ENCODE data around the gene PPIL1.

Gene PPIL1

GRCh38 chr6:36875250-36875633 lies 639 bp upstream of the PPIL1 start:
- no peak for DNase-seq (ENCODE audit: low read depth)
- no peak for TF ChIP-seq CTCF (conservative IDR thresholded peaks at IDR 0.05; ENCODE audit: control insufficient read depth, insufficient read depth, low read depth, low read length)
- peak overlapping the region; percentile 100 for H3K4me3 ChIP-seq (ENCODE audit: control insufficient read depth, low read depth, low read length)

DNA sequence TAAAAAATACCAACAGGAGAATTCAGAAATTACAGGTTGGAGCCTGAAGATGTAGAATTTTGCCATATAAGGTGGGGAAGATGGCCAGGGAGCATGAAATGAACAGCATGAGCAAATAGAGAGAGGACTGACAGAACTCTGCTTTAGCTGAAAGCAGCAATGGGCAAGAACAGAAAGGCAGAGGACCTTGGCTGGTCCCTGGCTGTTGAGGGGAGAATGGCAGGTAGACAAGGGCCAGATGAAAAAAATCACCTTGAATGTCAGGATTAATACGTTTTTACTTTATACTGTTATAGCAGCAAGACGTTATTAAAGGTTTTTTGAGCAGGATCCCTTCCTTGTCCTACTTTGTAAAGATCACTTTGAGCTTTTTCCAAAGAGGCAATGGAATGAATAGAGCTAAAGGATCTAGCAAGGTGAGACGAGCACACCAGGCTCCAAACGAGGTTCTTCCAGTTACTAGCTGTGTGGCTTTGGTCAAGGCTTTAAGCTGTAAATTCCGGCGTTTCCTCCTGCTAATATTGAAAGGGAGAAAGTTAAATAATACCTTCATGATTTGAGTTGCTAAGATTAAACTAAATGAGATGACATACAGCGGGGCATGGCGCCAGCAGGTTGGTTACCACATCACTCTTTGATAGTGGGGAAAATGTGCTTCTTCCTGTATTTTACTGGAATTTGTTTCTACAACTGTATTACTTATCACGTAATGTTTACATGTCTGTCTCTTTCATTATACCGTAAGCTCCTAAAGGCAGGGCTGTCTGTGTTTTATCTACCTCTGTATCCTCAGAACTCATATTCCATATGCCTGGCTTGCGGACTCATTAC lies 776 bp downstream of the PPIL1 start:
- peak overlapping the region; percentile 100 for H3K4me3 ChIP-seq (ENCODE audit: control insufficient read depth, low read depth, low read length)
- TF ChIP-seq CTCF (conservative IDR thresholded peaks at IDR 0.05; ENCODE audit: control insufficient read depth, insufficient read depth, low read depth, low read length) = no peak
- peak; percentile 43 for DNase-seq (ENCODE audit: low read depth)

- no peak overlapping the region for H3K4me3 ChIP-seq (ENCODE audit: control insufficient read depth, low read depth, low read length)
Observed at GRCh38 chr6:36873115-36873514, 1.5 kb downstream of the PPIL1 start.

DNA sequence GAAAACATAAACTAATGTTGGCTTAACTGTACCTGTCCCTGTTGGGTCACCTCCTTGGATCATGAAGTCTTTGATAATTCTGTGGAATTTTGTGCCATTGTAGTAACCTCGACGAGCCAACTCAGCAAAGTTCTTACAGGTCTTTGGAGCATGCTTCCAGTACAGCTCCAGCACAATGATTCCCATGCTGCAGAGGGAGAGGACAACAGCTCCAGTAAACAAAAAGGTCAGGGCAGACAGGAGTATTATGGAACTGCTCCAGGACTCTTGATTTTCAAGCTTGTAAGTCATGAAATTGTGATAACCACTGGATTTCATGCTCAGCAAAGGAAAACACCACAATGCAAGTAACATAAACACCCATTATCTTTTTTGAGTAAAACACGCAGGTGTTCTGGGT lies 2.9 kb downstream of the PPIL1 start:
- H3K4me3 ChIP-seq (ENCODE audit: control insufficient read depth, low read depth, low read length) = no peak overlapping the region
- TF ChIP-seq CTCF (conservative IDR thresholded peaks at IDR 0.05; ENCODE audit: control insufficient read depth, insufficient read depth, low read depth, low read length) = no peak
- DNase-seq (ENCODE audit: low read depth) = no peak

More at GRCh38 chr6:36873115-36873514, 1.5 kb downstream of the PPIL1 start:
- no peak for DNase-seq (ENCODE audit: low read depth)
- TF ChIP-seq CTCF (conservative IDR thresholded peaks at IDR 0.05; ENCODE audit: control insufficient read depth, insufficient read depth, low read depth, low read length) = no peak

DNA sequence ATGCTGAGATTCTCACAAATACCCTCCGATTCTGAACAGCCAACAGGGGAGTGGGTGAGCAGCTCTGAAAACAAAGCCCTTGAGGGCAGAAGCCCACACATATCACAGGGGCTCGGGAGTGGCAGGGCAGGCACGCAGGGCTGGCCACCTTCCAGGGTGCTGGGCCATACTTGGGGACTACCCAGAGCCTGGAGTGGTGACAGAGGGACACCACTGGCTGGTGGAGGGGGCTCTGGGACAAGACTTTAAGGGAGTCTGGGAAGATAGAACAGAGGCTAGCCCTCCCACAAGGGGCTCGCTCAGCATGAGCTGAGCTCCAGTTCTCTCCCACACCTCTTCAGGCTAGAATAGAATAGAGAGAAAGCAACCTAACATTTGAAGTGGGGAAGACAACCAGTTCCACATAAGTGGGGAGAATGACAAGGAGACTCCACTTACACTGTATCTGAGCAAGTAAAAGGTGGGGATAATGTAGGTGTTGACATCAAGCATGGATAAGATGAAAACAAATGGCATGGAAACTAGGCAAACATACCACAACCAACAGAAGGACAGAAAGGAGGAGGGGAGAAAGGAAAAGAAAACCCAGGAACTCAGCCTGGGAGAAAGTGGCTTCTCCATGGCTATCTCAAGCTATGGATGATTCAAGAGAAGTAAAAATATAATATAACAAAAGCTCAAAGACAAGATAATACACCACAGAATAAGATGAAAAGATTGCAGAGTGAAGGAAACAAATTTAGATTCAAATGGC lies 7.0 kb downstream of the PPIL1 start:
- no peak overlapping the region for H3K4me3 ChIP-seq (ENCODE audit: control insufficient read depth, low read depth, low read length)
- TF ChIP-seq CTCF (conservative IDR thresholded peaks at IDR 0.05; ENCODE audit: control insufficient read depth, insufficient read depth, low read depth, low read length) = no peak
- DNase-seq (ENCODE audit: low read depth) = no peak

GRCh38 chr6:36865835-36866234 lies 8.8 kb downstream of the PPIL1 start:
- no peak for DNase-seq (ENCODE audit: low read depth)
- no peak overlapping the region for H3K4me3 ChIP-seq (ENCODE audit: control insufficient read depth, low read depth, low read length)
- no peak for TF ChIP-seq CTCF (conservative IDR thresholded peaks at IDR 0.05; ENCODE audit: control insufficient read depth, insufficient read depth, low read depth, low read length)
